COLO668 (cell line): ENCODE data around the gene HNRNPDL.
"Not testable (repeated sequence)": the region's sequence is repeated elsewhere in the genome, so short reads cannot be mapped to it uniquely, and the experiment has no call there.

Experiments
- DNase-seq: peaks from one replicate; lab custom pipeline; 2025; ENCODE audit not compliant: unreplicated experiment; lab: John Stamatoyannopoulos, UW

Gene HNRNPDL

DNA sequence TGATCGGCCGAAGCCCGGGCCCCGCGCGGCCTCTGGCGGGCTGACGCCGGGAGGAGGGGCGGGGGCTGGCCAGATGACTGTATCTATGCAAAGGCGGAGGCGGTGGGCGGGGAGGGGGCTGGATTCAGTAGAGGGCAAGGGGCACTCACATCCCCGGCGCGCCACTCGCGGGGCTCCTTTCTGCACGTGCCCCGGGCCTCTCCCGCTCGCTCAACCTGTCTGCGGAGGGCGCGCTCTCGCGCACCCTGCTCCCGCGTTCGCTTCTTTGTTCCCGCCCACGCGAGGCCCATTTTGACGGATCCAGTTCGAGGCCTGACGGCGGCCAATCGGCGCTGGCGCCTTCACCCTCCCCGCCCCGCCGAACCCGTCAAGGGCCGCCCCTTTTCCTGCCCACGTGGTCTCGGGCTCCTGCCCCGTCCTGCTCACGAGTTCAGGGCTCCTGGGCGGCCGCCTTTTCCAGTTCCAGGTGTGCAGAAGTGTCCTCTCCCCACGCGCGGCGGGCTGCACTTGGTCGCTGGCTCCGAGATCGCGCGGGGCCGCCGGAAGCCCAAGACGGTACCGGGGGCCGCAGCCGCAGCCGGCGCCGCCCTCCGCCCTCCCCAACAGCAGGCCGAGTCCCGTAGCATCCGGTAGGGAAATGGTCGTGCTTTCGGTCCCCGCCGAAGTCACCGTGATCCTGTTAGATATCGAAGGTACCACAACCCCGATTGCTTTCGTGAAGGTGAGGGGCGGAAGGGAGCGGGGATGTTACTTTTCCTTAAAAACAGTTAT, at the start of gene HNRNPDL, which contains the start of gene ENOPH1:
HNRNPDL (minus strand) TSS at position 270 of the 771 bp plus-strand sequence. CDS start 772 bp downstream, outside the sequence.
ENOPH1 (plus strand) TSS at position 398 of the 771 bp plus-strand sequence; CDS start at position 638, 240 bp downstream.
- peak; percentile 98 for DNase-seq

DNA sequence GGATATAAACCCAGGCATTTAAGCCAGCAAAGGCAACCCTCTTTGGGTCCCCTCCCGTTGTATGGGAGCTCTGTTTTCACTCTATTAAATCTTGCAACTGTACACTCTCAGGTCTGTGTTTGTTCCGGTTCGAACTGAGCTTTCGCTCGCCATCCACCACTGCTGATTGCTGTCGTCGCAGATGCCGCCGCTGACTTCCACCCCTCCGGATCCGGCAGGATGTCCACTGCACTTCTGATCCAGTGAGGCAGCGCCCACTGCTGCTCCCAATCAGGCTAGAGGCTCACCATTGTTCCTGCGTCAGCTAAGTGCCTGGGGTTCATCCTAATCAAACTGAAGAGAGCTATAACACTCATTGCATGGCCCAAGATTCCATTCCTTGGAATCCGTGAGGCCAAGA, 49.3 kb upstream of the HNRNPDL start:
- DNase-seq, result no peak

DNA sequence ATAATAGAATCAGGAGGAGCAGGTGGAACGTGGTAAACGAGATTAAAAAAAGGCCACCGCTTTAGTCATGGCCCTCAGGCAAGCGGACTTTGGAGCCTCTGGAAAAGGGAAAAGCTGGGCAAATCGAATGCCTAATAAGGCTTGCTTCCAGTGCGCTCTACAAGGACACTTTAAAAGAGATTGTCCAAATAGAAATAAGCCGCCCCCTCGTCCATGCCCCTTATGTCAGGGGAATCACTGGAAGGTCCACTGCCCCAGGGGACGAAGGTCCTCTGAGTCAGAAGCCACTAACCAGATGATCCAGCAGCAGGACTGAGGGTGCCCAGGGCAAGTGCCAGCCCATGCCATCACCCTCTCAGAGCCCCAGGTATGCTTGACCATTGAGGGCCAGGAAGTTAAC, 47.2 kb upstream of the HNRNPDL start:
- not testable (repeated sequence) for DNase-seq

DNA sequence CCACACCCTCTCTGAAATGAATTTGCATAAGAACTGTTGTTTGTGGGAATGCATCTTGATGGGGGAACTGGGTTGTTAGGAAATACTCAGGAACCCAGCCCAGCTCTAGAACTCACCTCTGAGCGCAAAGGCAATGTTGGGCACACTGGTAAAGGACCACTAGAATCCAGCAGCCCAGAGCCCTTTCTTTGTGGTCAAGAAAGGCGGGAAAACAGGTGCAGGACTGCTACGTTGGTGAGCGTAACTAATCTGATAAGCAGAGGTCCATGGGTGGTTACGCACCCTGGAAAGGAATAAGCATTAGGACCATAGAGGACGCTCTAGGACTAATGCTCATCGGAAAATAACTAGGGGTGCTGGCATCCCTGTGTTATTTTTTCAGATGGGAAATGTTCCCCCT, 45.7 kb upstream of the HNRNPDL start:
- not testable (repeated sequence) for DNase-seq

DNA sequence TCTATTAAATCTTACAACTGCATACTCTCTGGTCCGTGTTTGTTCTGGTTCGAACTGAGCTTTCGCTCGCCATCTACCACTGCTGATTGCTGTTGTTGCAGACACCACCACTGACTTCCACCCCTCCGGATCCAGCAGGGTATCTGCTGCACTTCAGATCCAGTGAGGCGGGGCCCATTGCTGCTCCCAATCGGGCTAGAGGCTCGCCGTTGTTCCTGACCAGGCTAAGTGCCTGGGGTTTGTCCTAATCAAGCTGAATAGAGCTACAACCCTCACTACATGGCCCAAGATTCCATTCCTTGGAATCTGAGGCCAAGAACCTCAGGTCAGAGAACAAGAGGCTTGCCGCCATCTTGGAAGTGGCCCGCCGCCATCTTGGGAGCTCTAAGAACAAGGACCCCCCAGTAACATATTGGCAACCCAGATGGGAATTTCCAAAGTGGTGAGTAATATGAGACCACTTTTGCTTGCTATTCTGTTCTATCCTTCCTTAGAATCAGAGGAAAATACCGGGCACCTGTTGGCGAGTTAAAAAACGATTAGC, 43.4 kb upstream of the HNRNPDL start:
- DNase-seq, result no peak

DNA sequence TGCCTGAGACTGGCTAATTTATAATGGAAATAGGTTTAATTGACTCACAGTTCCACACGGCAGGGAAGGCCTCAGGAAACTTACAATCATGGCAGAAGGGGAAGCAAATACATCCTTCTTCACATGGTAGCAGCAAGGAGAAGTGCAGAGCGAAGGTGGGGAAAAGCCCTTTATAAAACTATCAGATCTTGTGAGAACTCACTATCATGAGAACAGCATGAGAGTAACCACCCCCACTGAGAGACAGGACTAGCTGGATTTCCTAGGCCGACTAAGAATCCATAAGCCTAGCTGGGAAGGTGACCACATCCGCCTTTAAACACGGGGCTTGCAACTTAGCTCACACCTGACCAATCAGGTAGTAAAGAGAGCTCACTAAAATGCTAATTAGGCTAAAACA, 42.8 kb upstream of the HNRNPDL start:
- not testable (repeated sequence) for DNase-seq

DNA sequence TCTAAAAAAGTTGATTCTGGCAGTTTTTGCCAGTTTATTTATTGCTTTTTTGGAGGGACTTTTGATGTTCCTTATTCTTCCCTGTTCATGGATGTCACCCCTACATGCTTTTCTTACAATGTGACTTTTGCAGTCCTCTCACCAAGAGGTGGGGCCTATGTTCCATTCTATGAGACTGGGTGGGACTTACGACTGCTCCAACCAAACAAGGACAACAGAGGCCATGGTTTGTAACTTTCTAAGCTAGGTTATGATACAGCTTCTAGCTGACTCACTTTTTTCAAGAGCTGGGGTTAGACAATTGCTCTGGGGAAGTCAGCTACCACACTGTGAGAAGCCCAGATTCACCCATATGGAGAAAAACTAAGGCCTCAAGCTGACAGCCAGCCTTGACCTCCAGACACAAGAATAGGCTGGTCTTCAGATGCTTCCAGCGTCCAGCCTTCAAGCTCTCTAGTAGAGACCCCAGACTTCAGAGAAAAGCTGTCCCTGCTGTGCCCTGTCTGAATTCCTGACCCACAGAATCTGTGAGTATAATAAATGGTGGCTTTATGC, 39.6 kb upstream of the HNRNPDL start:
- no peak for DNase-seq

DNA sequence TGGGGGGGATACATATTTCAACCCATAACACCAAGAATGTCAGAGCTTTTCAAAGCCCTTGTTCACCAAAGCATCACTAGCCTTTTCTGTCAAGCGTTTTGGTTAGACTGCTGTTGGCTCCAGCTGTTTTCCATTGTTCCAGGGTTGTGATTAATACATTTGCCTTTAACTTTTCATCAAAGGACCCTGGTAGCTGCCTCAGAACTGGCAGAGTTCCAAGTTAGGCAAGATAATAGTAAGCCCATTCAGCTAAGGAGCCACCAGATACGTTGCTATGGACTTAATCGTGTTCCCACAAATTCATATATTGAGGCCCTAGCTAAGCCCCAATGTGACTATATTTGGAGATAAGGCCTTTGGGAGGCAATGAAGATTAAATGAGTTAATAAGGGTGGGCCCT, 37.2 kb upstream of the HNRNPDL start:
- DNase-seq, result no peak

DNA sequence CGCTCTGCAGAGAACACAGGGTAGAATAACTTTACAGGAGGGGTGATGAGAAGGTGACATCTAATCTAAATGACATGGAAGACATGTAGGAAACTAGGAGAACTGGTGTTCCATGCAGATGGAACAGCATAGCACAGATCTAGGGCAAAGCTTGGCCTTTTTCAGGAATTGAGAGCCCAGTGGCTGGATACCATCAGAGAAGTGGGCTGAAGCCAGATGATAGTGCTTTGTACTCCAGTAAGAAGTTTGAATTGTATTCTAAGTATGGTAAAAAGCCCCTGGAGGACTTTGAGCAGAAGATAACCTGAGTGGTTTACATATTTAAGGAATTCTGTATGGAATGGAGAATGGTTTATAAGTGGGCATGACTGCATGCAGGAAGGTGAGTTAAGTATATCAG, 33.0 kb upstream of the HNRNPDL start:
- DNase-seq, result no peak

DNA sequence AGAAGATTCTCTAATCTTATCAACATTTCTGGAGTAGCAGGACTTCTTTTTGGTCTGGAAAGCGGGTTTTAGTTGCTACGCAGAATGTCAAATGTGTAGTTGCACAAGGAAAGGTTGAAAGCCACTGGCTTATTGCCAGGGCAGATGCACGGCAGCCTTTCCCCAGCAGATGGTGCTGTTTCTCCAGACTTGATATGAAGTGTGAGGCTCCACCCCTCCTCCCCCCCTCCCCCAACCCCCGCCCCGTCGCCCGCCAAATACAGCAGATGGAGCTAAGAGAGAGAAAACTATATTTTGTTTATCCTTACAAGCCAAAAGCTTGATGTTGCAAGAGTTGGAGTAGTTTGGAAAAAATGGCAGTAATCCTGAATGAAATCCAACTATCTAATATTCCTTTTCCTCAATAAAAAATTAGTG, 32.2 kb upstream of the HNRNPDL start:
- peak; percentile 80 for DNase-seq

DNA sequence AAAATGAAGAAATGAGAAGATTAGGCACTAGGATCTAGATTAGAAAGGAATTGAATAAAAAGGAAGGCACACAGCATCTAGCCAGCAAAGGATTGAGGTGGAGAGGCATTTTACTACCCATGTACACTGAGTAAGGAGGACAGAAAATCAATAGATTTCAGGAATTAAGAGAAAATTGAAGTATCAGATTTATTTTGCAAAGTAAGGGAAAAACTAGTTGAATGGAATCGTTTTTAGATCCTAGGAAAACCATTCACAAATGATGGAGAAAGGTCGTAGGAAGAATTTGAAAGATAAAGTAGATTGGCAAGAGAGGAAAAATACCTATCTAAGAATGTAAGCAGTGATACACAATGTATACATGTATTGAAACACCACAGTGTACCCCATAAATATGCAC, 31.4 kb upstream of the HNRNPDL start:
- DNase-seq, result no peak

DNA sequence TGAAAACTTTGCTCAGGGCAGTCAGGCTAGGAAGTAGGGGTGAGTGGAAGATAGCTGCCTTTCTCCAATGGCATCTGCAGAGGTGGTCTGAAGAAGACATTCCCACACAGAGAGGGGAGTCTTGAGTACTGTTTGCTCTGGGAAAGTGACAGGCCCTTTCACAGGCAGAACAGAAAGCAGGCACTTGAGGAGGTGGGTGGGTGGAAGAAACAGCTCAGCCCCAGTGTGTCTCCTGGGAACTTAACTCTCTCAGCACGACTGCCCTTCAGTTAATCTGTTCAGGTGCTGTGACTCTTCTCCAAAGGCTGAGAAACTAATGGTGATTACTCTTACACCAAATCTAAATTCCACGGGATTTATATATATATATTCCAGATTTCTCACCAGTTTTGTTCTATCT, 28.5 kb upstream of the HNRNPDL start:
- no peak for DNase-seq

DNA sequence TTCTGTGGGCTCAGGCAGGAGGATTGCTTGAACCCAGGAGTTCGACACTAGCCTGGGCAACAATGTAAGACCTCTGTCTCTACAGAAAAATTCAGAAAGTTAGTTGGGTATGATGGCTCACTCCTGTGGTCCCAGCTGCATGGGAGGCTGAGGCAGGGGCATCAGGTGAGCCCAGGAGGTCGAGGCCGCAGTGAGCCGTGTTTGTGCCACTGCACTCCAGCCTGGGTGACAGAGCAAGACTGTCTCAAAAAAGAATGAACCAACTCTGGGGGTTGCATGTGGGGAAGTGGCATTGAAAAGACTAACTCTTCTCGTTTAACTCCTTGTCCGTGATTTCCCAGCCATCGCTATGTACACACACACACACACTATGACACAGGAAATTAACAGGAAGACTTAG, 27.0 kb upstream of the HNRNPDL start:
- no peak for DNase-seq

DNA sequence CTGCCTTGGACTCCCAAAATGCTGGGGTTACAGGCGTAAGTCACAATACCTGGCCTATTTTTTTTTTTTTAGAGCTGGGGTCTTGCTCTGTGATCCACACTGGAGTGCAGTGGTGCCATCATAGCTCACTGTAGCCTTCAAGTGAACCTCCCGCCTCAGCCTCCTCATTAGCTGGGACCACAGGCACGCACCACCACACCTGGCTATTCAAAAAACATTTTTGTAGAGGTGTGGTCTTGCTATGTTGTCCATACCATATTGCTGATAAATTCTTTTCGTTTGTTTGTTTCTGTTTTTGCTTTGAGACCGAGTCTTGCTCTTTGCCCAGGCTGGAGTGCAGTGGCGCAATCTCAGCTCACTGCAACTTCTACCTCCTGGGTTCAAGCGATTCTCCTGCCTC, 21.8 kb upstream of the HNRNPDL start:
- DNase-seq, result no peak

DNA sequence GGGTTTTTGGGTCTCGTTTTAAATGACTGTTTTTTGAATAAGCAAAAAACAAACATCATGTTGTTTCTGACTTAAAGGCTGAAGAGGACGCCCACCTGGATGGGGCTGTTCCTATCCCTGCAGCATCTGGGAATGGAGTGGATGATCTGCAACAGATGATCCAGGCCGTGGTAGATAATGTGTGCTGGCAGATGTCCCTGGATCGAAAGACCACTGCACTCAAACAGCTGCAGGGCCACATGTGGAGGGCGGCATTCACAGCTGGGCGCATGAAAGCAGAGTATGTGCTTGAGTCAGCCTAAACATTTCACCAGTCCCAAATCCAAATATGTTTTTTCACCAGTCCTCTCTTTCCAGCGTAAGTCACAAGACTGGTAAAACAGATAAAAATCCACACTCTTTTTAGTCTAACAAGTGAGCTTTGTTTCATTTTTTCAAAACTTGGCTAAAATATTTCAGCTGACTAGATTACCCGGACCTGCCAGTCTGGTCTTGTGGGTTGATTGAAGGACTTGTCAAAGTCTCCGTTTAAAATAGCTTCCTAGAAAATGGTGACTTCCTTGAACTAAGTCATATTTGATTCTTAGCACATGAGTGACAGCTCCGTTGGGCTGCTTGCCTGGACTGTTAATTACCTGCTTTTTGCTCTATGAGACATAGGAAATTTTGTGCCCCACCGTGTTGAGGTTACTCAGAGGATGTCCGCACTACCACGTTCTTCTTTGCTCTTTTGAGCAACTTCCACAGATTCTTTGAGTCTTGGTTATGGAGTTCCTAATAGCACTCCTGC, 20.9 kb upstream of the HNRNPDL start:
- no peak for DNase-seq

DNA sequence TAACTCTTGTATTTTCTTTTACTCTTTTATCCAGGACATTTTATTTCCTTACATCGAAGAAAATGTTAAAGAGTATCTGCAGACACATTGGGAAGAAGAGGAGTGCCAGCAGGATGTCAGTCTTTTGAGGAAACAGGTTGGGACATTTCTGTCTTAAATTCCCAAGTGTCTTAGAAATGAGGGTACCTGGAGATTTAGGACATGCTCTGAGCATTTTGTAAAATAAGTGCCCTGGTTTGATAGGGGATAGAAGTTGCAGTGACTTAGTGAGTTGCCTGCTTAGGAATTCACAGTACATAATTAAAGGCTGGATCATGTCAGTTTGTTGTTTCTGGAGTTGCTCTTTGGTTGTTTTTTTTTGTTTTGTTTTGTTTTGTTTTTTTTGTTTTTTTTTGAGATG, 17.6 kb upstream of the HNRNPDL start:
- DNase-seq, result no peak

DNA sequence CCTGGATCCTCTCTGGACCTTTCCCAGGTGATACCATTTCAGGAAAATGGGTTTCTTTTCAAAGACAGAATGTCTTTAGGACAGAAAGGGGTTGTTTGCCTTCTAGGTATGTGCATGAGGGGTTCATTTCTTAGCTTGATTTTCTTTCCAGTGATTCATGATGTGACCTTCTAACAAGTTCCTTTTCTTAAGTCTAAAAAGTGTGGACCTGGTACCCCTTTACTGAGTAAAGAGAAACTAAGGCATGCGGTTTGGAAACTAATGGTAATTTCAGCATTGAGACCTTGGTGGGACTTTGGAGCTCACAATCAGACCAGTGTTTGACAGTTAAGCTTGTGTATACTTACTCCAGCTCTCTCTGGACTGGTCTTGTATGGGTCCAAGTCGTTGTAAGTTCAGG, 8.8 kb upstream of the HNRNPDL start:
- DNase-seq, result no peak

DNA sequence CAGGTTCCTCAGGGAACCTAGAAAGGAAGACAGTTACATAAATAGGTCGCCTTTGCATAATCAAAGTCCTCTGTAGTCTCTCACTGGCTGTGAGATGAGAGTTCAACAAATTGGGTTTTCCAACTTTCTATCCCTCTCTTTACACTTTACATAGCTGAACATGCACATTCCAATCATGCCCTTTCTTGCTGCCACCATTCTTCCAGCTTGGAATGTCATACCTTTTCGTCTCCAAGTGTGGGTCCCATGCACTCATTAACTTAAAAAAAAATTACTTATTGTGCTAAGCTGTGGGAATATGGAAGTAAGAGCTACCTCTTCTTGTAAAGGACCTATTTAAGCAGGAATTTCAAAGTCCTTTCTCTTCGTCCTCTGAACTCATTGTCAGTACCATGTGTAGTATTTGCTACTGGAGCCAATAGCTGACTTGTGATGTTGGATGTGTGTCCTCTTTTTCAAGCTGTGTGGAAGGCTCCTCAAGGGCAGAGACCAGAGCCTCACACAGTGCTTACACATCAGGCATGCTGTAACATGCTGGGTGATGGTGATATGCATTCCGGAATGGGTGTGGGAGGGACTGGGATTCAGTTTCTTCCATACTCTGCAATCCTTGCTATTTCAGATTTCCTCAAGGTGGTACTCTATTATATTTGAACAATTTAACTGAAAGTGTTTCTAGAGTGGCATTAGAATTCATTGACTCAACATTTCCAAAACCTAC, 7.2 kb upstream of the HNRNPDL start:
- DNase-seq, result no peak

DNA sequence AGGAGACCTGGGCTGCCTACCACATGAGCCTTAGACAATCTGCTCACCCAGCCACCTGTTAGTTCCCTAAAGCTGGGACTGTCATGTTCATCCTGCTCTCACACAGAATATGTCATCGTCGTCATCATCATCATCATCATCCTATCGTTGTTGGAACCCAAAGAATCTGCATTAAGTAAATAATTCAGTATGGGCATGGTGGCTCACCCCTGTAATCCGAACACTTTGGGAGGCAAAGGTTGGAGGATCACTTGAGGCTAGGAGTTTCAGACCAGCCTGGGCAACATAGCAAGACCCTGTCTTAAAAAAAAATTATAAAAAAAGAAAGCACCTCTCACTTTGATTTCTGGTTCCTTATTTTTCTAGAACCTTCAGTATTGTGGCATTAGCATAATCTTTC, 6.5 kb upstream of the HNRNPDL start:
- no peak for DNase-seq

DNA sequence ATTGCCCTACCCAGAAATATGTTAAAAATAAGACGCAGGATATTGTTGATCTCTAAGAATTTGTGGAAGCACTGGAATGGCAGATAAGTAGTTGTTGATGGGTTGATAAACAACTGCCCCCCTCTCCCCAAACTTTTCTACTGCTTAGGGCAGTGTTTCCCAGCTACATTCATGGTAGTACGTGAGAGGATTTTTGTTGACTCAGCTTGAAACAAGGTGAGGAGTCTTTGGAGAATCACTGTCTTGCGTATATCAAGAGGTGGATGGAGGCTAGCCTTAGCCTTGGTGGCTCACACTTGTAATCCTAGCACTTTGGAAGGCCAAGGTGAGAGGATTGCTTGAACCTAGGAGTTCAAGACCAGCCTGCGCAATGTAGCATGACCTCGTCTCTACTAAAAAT, 5.9 kb upstream of the HNRNPDL start:
- no peak for DNase-seq

DNA sequence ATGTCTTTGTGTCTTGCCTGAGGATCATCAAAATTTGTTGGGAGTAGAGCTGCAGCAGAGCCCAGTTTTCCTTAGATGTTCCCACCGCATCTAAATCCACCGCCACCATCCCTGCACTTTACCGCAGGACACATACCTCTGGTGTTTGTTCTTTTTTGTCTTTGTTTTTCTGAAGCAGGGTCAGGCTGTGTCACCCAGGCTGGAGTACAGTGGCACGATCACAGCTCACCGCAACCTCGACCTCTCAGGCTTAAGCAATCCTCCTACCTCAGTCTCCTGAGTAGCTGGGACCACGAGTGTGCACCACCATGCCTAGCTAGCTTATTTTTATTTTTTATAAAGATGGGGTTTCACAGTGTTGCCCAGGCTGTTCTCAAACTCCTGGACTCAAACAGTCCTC, 4.7 kb upstream of the HNRNPDL start:
- no peak for DNase-seq
